H1 (cell line): ENCODE measurements around the gene STXBP4. TPM values are rescaled to one million over a fixed set of nuclear protein-coding genes. Genes with fewer than 3 reads are reported as not detected.

Experiments used
- CTCF ChIA-PET: fragments of 300-600 bp; sonication (Branson Sonifier 250); formaldehyde crosslinking; loops from one replicate; lab custom pipeline; 2021; ENCODE audit not compliant: partially characterized antibody; lab: Charles Lee
- POLR2A ChIA-PET: fragments of 300-600 bp; sonication (Branson Sonifier 250); formaldehyde crosslinking; loops from one replicate; lab custom pipeline; 2021; ENCODE audit warnings: inconsistent platforms; ENCODE audit not compliant: partially characterized antibody; lab: Charles Lee
- DNase-seq, 2 experiments: peaks; one replicate each; pipeline versions ENCODE4 v3.0.0 to v3.0.0-alpha.2; 2010 to 2022; ENCODE audit warnings: low spot score in 2 of 2, low read depth in 1 of 2, mixed read lengths in 1 of 2
- FAIRE-seq: peaks from 2 replicates; lab custom pipeline; 2011; peaks lifted over from hg19 to GRCh38; lab: Jason Lieb, UNC
- H2AFZ ChIP-seq: 2 replicates; pipeline ENCODE4 v1.8.1; 2012; ENCODE audit warnings: low read length, inconsistent platforms
- H2AK5ac ChIP-seq: 2 replicates; pipeline ENCODE4 v1.6.1; 2013; ENCODE audit warnings: low read depth, low read length
- H2BK120ac ChIP-seq: replicated peaks from 2 replicates; pipeline ENCODE3; 2013; ENCODE audit warnings: low read depth, low read length, inconsistent platforms
- H2BK12ac ChIP-seq: 2 replicates; pipeline ENCODE4 v1.6.1; 2013; ENCODE audit warnings: low read depth, low read length
- H2BK15ac ChIP-seq: 2 replicates; pipeline ENCODE4 v1.6.1; 2013; ENCODE audit warnings: low read length
- H2BK20ac ChIP-seq: 2 replicates; pipeline ENCODE4 v1.6.1; 2013; ENCODE audit warnings: low read length
- H2BK5ac ChIP-seq: 2 replicates; pipeline ENCODE4 v1.6.1; 2013; ENCODE audit warnings: low read depth, low read length
- H3K14ac ChIP-seq: 2 replicates; pipeline ENCODE4 v1.6.1; 2013; ENCODE audit warnings: inconsistent platforms; ENCODE audit not compliant: insufficient read length
- H3K18ac ChIP-seq: 2 replicates; pipeline ENCODE4 v1.6.1; 2013; ENCODE audit warnings: low read length; ENCODE audit errors: extremely low read depth
- H3K23ac ChIP-seq: 2 replicates; pipeline ENCODE4 v1.6.1; 2013; ENCODE audit warnings: inconsistent platforms; ENCODE audit not compliant: insufficient read length
- H3K23me2 ChIP-seq: 2 replicates; pipeline ENCODE4 v1.6.1; 2013; ENCODE audit warnings: low read depth, low read length
- H3K27ac ChIP-seq: 2 replicates; pipeline ENCODE4 v1.6.1; 2011; ENCODE audit warnings: low read depth, low read length, inconsistent platforms
- H3K27me3 ChIP-seq, 4 experiments: replicated peaks in 1 of 4; 1 replicate in 1 of 4; 2 replicates in 3 of 4; pipeline versions ENCODE4 v1.6.1 to v1.8.1; 2011 to 2013; ENCODE audit warnings: low read length in 3 of 4, mild to moderate bottlenecking in 3 of 4, inconsistent platforms in 2 of 4, mixed read lengths in 2 of 4, moderate library complexity in 1 of 4; ENCODE audit not compliant: control insufficient read depth in 3 of 4, insufficient read depth in 3 of 4; ENCODE audit errors: extremely low read depth in 1 of 4
- H3K36me3 ChIP-seq, 4 experiments: 2 replicates each; pipeline versions ENCODE4 v1.6.1 to v1.8.1; 2011 to 2013; ENCODE audit warnings: mild to moderate bottlenecking in 4 of 4, low read length in 3 of 4, moderate library complexity in 2 of 4, control low read depth in 1 of 4, inconsistent platforms in 1 of 4; ENCODE audit not compliant: insufficient read depth in 4 of 4, control insufficient read depth in 2 of 4
- H3K4ac ChIP-seq: replicated peaks from 2 replicates; pipeline ENCODE3; 2013; ENCODE audit warnings: low read length, low read depth, mixed read lengths, inconsistent platforms; ENCODE audit not compliant: insufficient read length
- H3K4me1 ChIP-seq, 4 experiments: replicated peaks in 1 of 4; 1 replicate in 1 of 4; 2 replicates in 3 of 4; pipeline versions ENCODE4 v1.6.1 to v1.8.1; 2011 to 2013; ENCODE audit warnings: low read length in 3 of 4, inconsistent platforms in 2 of 4, mixed read lengths in 1 of 4; ENCODE audit not compliant: insufficient read depth in 4 of 4, control insufficient read depth in 3 of 4
- H3K4me2 ChIP-seq, 2 experiments: 2 replicates each; pipeline versions ENCODE4 v1.6.1 to v1.8.1; 2011 to 2013; ENCODE audit warnings: low read depth in 2 of 2, low read length in 2 of 2, control low read depth in 1 of 2, inconsistent platforms in 1 of 2, mild to moderate bottlenecking in 1 of 2; ENCODE audit not compliant: insufficient read depth in 1 of 2
- H3K4me3 ChIP-seq, 4 experiments: fragments of 200-600, 300-600 bp in 1 of 4; sonication (generic), shearing (Covaris generic), sonication (Bioruptor Twin) in 1 of 4; 2 replicates each; pipeline versions ENCODE4 v1.5.1 to v1.8.1; 2011 to 2016; ENCODE audit warnings: low read length in 4 of 4, low read depth in 3 of 4, control low read depth in 2 of 4, inconsistent platforms in 2 of 4, mild to moderate bottlenecking in 2 of 4, mixed read lengths in 1 of 4, moderate library complexity in 1 of 4; ENCODE audit not compliant: insufficient read depth in 2 of 4; ENCODE audit errors: extremely low read depth in 1 of 4
- H3K56ac ChIP-seq: replicated peaks from 2 replicates; pipeline ENCODE3; 2013; ENCODE audit warnings: low read depth, mild to moderate bottlenecking, mixed read lengths, low read length, inconsistent platforms; ENCODE audit not compliant: insufficient read length
- H3K79me1 ChIP-seq: 2 replicates; pipeline ENCODE4 v1.6.1; 2013; ENCODE audit warnings: low read depth, low read length, control low read depth
- H3K79me2 ChIP-seq, 2 experiments: 2 replicates each; pipeline versions ENCODE4 v1.6.1 to v1.8.1; 2012 to 2013; ENCODE audit warnings: low read length in 2 of 2, mild to moderate bottlenecking in 2 of 2, inconsistent platforms in 1 of 2; ENCODE audit not compliant: insufficient read depth in 2 of 2, control insufficient read depth in 1 of 2
- H3K9ac ChIP-seq, 4 experiments: replicated peaks in 1 of 4; 1 replicate in 1 of 4; 2 replicates in 3 of 4; pipeline versions ENCODE4 v1.6.1 to v1.8.1; 2011 to 2013; ENCODE audit warnings: low read depth in 3 of 4, low read length in 3 of 4, control low read depth in 2 of 4, mild to moderate bottlenecking in 2 of 4, moderate library complexity in 2 of 4, inconsistent platforms in 1 of 4; ENCODE audit errors: extremely low read depth in 1 of 4
- H3K9me3 ChIP-seq, 2 experiments: 2 replicates each; pipeline versions ENCODE4 v1.6.1 to v1.8.1; 2012 to 2013; ENCODE audit warnings: mild to moderate bottlenecking in 2 of 2, moderate library complexity in 2 of 2, control low read depth in 1 of 2, inconsistent platforms in 1 of 2, low read depth in 1 of 2, low read length in 1 of 2, mixed read lengths in 1 of 2; ENCODE audit not compliant: insufficient read depth in 2 of 2
- H4K20me1 ChIP-seq, 2 experiments: replicated peaks in 1 of 2; 2 replicates each; pipeline versions ENCODE3 to v1.8.1; 2011 to 2013; ENCODE audit warnings: inconsistent platforms in 2 of 2, low read length in 2 of 2, mild to moderate bottlenecking in 1 of 2; ENCODE audit not compliant: insufficient read depth in 2 of 2, control insufficient read depth in 1 of 2
- H4K5ac ChIP-seq: 2 replicates; pipeline ENCODE4 v1.6.1; 2013; ENCODE audit warnings: low read length, low read depth, mixed read lengths, inconsistent platforms; ENCODE audit not compliant: insufficient read length
- H4K8ac ChIP-seq: 2 replicates; pipeline ENCODE4 v1.8.0; 2013; ENCODE audit warnings: mild to moderate bottlenecking, moderate library complexity, low read length, inconsistent platforms; ENCODE audit not compliant: insufficient read depth; ENCODE audit errors: extremely low read depth
- H4K91ac ChIP-seq: replicated peaks from 2 replicates; pipeline ENCODE3; 2013; ENCODE audit warnings: low read length, mixed read lengths, inconsistent platforms; ENCODE audit not compliant: insufficient read length
- CBX5 ChIP-seq: fragments of 300-800, 300-1000 bp; sonication (generic); IDR thresholded peaks from 2 replicates; pipeline ENCODE4 v1.7.1; 2016; ENCODE audit warnings: antibody characterized with exemption, low read length, low read depth
- KDM1A ChIP-seq: fragments of 200-600, 300-600 bp; sonication (generic); IDR thresholded peaks from 2 replicates; pipeline ENCODE4 v1.7.1; 2016; ENCODE audit warnings: mild to moderate bottlenecking, low read length, borderline replicate concordance
- PHF8 ChIP-seq: fragments of 200-600 bp; sonication (generic); conservative IDR thresholded peaks from 2 replicates; pipeline ENCODE4 v1.7.1; 2012; ENCODE audit warnings: low read depth, mild to moderate bottlenecking, inconsistent platforms, low read length, moderate library complexity
- POLR2AphosphoS5 ChIP-seq: IDR thresholded peaks from 2 replicates; pipeline ENCODE4 v1.6.1; 2011; ENCODE audit warnings: low read depth, low read length
- RBBP5 ChIP-seq: IDR thresholded peaks from 2 replicates; pipeline ENCODE4 v1.7.1; 2012; ENCODE audit warnings: low read depth, mild to moderate bottlenecking, inconsistent platforms, low read length, moderate library complexity, borderline replicate concordance
- RXRA ChIP-seq: IDR thresholded peaks from 2 replicates; pipeline ENCODE4 v1.6.1; 2011; ENCODE audit warnings: low read depth, mild to moderate bottlenecking, low read length, moderate library complexity; ENCODE audit not compliant: insufficient read depth
- SP1 ChIP-seq: IDR thresholded peaks from 2 replicates; pipeline ENCODE4 v1.6.1; 2011; ENCODE audit warnings: low read depth, low read length
- SRF ChIP-seq: IDR thresholded peaks from 2 replicates; pipeline ENCODE4 v1.6.1; 2011; ENCODE audit warnings: mild to moderate bottlenecking, low read depth, low read length, moderate library complexity
- WGBS, 2 experiments: shearing (Covaris generic) in 1 of 2; methylation state at CpG; one replicate each; pipeline versions ENCODE4 v1.1.6 to v1.1.7; 2013 to 2015; ENCODE audit warnings: low lambda C conversion rate in 2 of 2, mixed read lengths in 2 of 2, inconsistent platforms in 1 of 2, low coverage in 1 of 2, missing lambda C conversion rate in 1 of 2; ENCODE audit not compliant: insufficient replicate concordance in 2 of 2, insufficient coverage in 1 of 2, insufficient read length in 1 of 2; ENCODE audit errors: extremely low coverage in 1 of 2, missing lambda C conversion rate in 1 of 2; 5-methylcytosine and 5-hydroxymethylcytosine counted together
- polyA plus RNA-seq, 7 experiments: library from polyadenylated mRNA; depleted of rRNA in 3 of 7; stranded (reverse) in 5 of 7; unstranded in 2 of 7; fragments of >200 nt in 5 of 7; fragments of 200-250 nt in 2 of 7; gene quantifications; 1 replicate in 5 of 7; 2 replicates in 1 of 7; 4 replicates in 1 of 7; pipeline versions ENCODE4 v1.2.1 to v1.2.3, GENCODE V29; 2011 to 2013; ENCODE audit warnings: missing spikeins in 2 of 7, mixed read lengths in 2 of 7
- total RNA-seq: library from RNA; stranded (reverse); fragmentation: NEBNext Ultra II Directional; extraction: Animal tissue kit (Norgen Biotek cat#: 25700); gene quantifications from 2 replicates; pipeline ENCODE4 v1.2.1, GENCODE V29; 2021
- TF ChIP-seq, protein P1 (sequence below), 3 experiments: IDR thresholded peaks; 1 replicate in 2 of 3; 2 replicates in 1 of 3; pipeline versions ENCODE4 v1.5.1 to v1.6.1; 2011; ENCODE audit warnings: low read length in 3 of 3, mild to moderate bottlenecking in 3 of 3, inconsistent platforms in 2 of 3, low read depth in 1 of 3, moderate library complexity in 1 of 3; ENCODE audit not compliant: insufficient read depth in 1 of 3; ENCODE audit errors: control extremely low read depth in 1 of 3

STXBP4 gene
- total and polyA plus RNA-seq, 2 of the 8 experiments (the other 6 are each of a cell fraction or from before 2014, with no cell fraction given), result 3.2 to 18.5 TPM

DNA sequence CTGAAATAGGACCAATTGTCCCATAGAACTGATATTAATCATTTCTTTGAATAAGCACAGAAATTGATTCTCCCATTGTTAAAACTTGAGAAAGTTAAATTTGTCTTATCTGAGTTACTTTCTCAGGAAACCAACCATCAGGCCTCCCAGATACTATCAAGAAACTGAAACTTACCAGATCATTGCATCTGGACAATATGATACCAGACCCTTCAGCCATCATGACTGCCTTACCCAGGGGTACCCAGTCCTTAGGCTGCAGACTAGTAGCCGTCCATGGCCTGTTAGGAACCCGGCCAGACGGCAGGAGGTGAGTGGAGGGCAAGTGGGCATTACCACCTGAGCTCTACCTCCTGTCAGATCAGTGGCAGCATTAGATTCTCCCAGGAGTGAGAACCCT is 7.8 kb downstream of the STXBP4 start:
- TF ChIP-seq POLR2AphosphoS5 (no peak), RXRA (no peak), RBBP5 (no peak), CBX5 (no peak), SRF (no peak), SP1 (no peak), PHF8 (no peak), KDM1A (no peak)
- TF ChIP-seq, protein P1, sequence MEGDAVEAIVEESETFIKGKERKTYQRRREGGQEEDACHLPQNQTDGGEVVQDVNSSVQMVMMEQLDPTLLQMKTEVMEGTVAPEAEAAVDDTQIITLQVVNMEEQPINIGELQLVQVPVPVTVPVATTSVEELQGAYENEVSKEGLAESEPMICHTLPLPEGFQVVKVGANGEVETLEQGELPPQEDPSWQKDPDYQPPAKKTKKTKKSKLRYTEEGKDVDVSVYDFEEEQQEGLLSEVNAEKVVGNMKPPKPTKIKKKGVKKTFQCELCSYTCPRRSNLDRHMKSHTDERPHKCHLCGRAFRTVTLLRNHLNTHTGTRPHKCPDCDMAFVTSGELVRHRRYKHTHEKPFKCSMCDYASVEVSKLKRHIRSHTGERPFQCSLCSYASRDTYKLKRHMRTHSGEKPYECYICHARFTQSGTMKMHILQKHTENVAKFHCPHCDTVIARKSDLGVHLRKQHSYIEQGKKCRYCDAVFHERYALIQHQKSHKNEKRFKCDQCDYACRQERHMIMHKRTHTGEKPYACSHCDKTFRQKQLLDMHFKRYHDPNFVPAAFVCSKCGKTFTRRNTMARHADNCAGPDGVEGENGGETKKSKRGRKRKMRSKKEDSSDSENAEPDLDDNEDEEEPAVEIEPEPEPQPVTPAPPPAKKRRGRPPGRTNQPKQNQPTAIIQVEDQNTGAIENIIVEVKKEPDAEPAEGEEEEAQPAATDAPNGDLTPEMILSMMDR (IDR thresholded peaks at IDR 0.05; ENCODE audit: control extremely low read depth in 1 of 3, insufficient read depth in 1 of 3, low read depth in 1 of 3, low read length in 3 of 3), result no peak
- TF ChIP-seq, all 59 proteins: peak for 0
- no peak overlapping the region for H3K4ac ChIP-seq
- H2BK5ac ChIP-seq, result no peak overlapping the region
- H4K91ac ChIP-seq, result no peak overlapping the region
- H3K18ac ChIP-seq, result no peak overlapping the region
- ChIA-PET POLR2A (no interaction called here), CTCF (interaction anchor here (1.7 kb wide), 1 partner anchor 17 kb away, joined by 4 read pairs; no protein-coding TSS in a partner anchor)
- no peak overlapping the region for H3K4me2 ChIP-seq
- no peak overlapping the region for H3K23ac ChIP-seq
- 90% methylated on average over 3 of the region's 3 CpGs; no CpG with 5 or more reads in 1 of the 2 experiments for WGBS, 2 experiments
- no peak overlapping the region for H3K14ac ChIP-seq
- H2BK15ac ChIP-seq, result no peak overlapping the region
- H2BK120ac ChIP-seq, result no peak overlapping the region
- no peaks in the 10 kb centered on the region; the same call in 1 of the 2 replicates for H3K79me1 ChIP-seq
- peaks cover 0 to 2% of the 10 kb centered on the region in 2 experiments for H4K20me1 ChIP-seq
- FAIRE-seq, result no peak
- H3K27me3 ChIP-seq, result no peaks in the 10 kb centered on the region
- no peak overlapping the region for H2AFZ ChIP-seq
- H3K4me3 ChIP-seq, result no peak overlapping the region
- peaks cover 2 to 67% of the 10 kb centered on the region in 2 experiments; a peak in 3 of 4 replicates for H3K79me2 ChIP-seq
- peaks cover 0 to 6% (median 0%) of the 10 kb centered on the region in 4 experiments; a peak in 3 of 8 replicates for H3K36me3 ChIP-seq
- H4K5ac ChIP-seq, result no peak overlapping the region
- H3K56ac ChIP-seq, result no peak overlapping the region
- peaks cover 0 to 5% of the 10 kb centered on the region in 2 experiments; a peak in 1 of 4 replicates for H3K9me3 ChIP-seq
- H3K4me1 ChIP-seq, result no peaks in the 10 kb centered on the region
- H2BK20ac ChIP-seq, result no peak overlapping the region
- DNase-seq, result no peak
- H2BK12ac ChIP-seq, result no peak overlapping the region
- H2AK5ac ChIP-seq, result no peak overlapping the region
- no peak overlapping the region for H3K9ac ChIP-seq
- no peak overlapping the region for H4K8ac ChIP-seq
- no peak overlapping the region for H3K27ac ChIP-seq
- H3K23me2 ChIP-seq, result peaks cover 1% of the 10 kb centered on the region; the same call in 1 of the 2 replicates
